Ovary (tissue), 3 donors: ENCODE results near the gene SCT.

Experiments used
- CTCF ChIP-seq, 3 donors: fragments of 450-650 bp in 2 of 3; fragments of 200-600 bp in 1 of 3; IDR thresholded peaks; one replicate each; pipeline versions ENCODE4 v1.5.1 to v1.8.0; 2016 to 2022; ENCODE audit warnings: antibody characterized with exemption in 3 of 3, mild to moderate bottlenecking in 1 of 3
- POLR2A ChIP-seq: fragments of 450-650 bp; IDR thresholded peaks from one replicate; pipeline ENCODE4 v1.6.1; 2017; ENCODE audit warnings: antibody characterized with exemption, mild to moderate bottlenecking, moderate library complexity
- donor health status: DM: no; HTN: no; CAD: no.

- TF ChIP-seq CTCF (IDR thresholded peaks at IDR 0.05) (no peak), POLR2A (no peak)
These were observed 11.8 kb upstream of the SCT start for GRCh38 chr11:638631-639331.
